HG03066 (cell line): Measurements from ENCODE around the gene PTAR1.

Experiments used
- ATAC-seq: cut with Tn5 transposase; IDR thresholded peaks from one replicate; pipeline ENCODE4 v1.9.1; 2021; ENCODE audit warnings: low read depth; ENCODE audit not compliant: unreplicated experiment

Gene PTAR1

GRCh38 chr9:69677931-69678330, 81.9 kb downstream of the PTAR1 start:
- no peak for ATAC-seq

- no peak for ATAC-seq
These were observed 84.2 kb downstream of the PTAR1 start for GRCh38 chr9:69675563-69675962.

- ATAC-seq, result no peak
These were observed 84.9 kb downstream of the PTAR1 start for GRCh38 chr9:69674716-69675438.

- ATAC-seq, result no peak
These were observed 85.6 kb downstream of the PTAR1 start for GRCh38 chr9:69674112-69674685.

- no peak for ATAC-seq
These were observed 86.5 kb downstream of the PTAR1 start for GRCh38 chr9:69673311-69673640.

- ATAC-seq, result peak; percentile 93
These were observed 87.1 kb downstream of the PTAR1 start for GRCh38 chr9:69672596-69673310.

GRCh38 chr9:69671879-69672595, 87.8 kb downstream of the PTAR1 start, which contains the start of gene APBA1:
Gene APBA1 (minus strand): TSS chr9:69672371.
- peak; percentile 45 for ATAC-seq

GRCh38 chr9:69671311-69671878, 88.4 kb downstream of the PTAR1 start:
- ATAC-seq, result no peak

GRCh38 chr9:69667306-69667705, 92.5 kb downstream of the PTAR1 start:
- ATAC-seq, result no peak

- ATAC-seq, result no peak
These were observed 99.5 kb downstream of the PTAR1 start for GRCh38 chr9:69660304-69660703.
